Endodermal cell (in vitro differentiated cells): ENCODE results near the gene SLC6A18. TPM values are rescaled to one million over a fixed set of nuclear protein-coding genes. Genes with fewer than 3 reads are reported as not detected.
"Not testable (repeated sequence)": the region's sequence is repeated elsewhere in the genome, so short reads cannot be mapped to it uniquely, and the experiment has no call there.

ENCODE experiments used
- DNase-seq: peaks from one replicate; pipeline ENCODE4 v3.0.0-alpha.2; 2017
- H3K27ac ChIP-seq: 2 replicates; pipeline ENCODE4 v1.5.1; 2013; ENCODE audit warnings: mild to moderate bottlenecking, low read depth, low read length, moderate library complexity
- H3K27me3 ChIP-seq: 2 replicates; pipeline ENCODE4 v1.6.1; 2013; ENCODE audit warnings: mild to moderate bottlenecking, low read length, moderate library complexity; ENCODE audit not compliant: insufficient read depth, control insufficient read depth, poor library complexity, severe bottlenecking
- H3K36me3 ChIP-seq: 2 replicates; pipeline ENCODE4 v1.7.0; 2013; ENCODE audit warnings: mild to moderate bottlenecking, low read length, moderate library complexity; ENCODE audit not compliant: control insufficient read depth, insufficient read depth
- H3K4me1 ChIP-seq: one replicate; pipeline ENCODE4 v1.7.0; 2013; ENCODE audit warnings: low read length; ENCODE audit not compliant: control insufficient read depth, insufficient read depth
- H3K4me3 ChIP-seq: 2 replicates; pipeline ENCODE4 v1.5.1; 2013; ENCODE audit warnings: mild to moderate bottlenecking, low read length, moderate library complexity
- H3K9ac ChIP-seq: 2 replicates; pipeline ENCODE4 v1.6.1; 2013; ENCODE audit warnings: mild to moderate bottlenecking, low read length, moderate library complexity; ENCODE audit not compliant: poor library complexity, severe bottlenecking; ENCODE audit errors: extremely low read depth
- H3K9me3 ChIP-seq: 2 replicates; pipeline ENCODE4 v1.6.1; 2013; ENCODE audit warnings: mild to moderate bottlenecking, low read length, moderate library complexity; ENCODE audit not compliant: control insufficient read depth
- H3K27ac Mint-ChIP-seq: 2 replicates; pipeline ENCODE4 v1.8.0; 2020; ENCODE audit warnings: mixed read lengths
- H3K27me3 Mint-ChIP-seq: 2 replicates; pipeline ENCODE4 v1.8.0; 2021; ENCODE audit warnings: mild to moderate bottlenecking, mixed read lengths; ENCODE audit not compliant: insufficient read depth
- H3K36me3 Mint-ChIP-seq: 2 replicates; pipeline ENCODE4 v1.8.0; 2020; ENCODE audit warnings: low read depth, mixed read lengths
- H3K4me1 Mint-ChIP-seq: 2 replicates; pipeline ENCODE4 v1.8.0; 2020; ENCODE audit warnings: mixed read lengths
- H3K4me3 Mint-ChIP-seq: 2 replicates; pipeline ENCODE4 v1.8.0; 2020; ENCODE audit warnings: mild to moderate bottlenecking, moderate library complexity, mixed read lengths
- H3K9me3 Mint-ChIP-seq: 2 replicates; pipeline ENCODE4 v1.8.0; 2020; ENCODE audit warnings: mild to moderate bottlenecking, mixed read lengths
- WGBS, 2 experiments: methylation state at CpG; one replicate each; pipeline versions ENCODE4 v1.1.5 to v1.1.7; 2013; ENCODE audit warnings: missing lambda C conversion rate in 2 of 2, mixed read lengths in 1 of 2; ENCODE audit not compliant: insufficient coverage in 1 of 2, insufficient read length in 1 of 2; 5-methylcytosine and 5-hydroxymethylcytosine counted together
- total RNA-seq, 2 donors: library from RNA; stranded (reverse); fragmentation: NEBNext Ultra II Directional in 1 of 2; extraction: Animal tissue kit (Norgen Biotek cat#: 25700) in 1 of 2; gene quantifications; 2 replicates in 1 of 2; 3 replicates in 1 of 2; pipeline ENCODE4 v1.2.1, GENCODE V29; 2021
- TF ChIP-seq, protein P1 (sequence below): fragments of 200-600 bp; sonication (generic); conservative IDR thresholded peaks from 2 replicates; pipeline ENCODE4 v1.5.0; 2021; ENCODE audit warnings: antibody characterized with exemption, mild to moderate bottlenecking

The SLC6A18 gene
- total RNA-seq, 2 donors from 2014 or later = not detected

DNA sequence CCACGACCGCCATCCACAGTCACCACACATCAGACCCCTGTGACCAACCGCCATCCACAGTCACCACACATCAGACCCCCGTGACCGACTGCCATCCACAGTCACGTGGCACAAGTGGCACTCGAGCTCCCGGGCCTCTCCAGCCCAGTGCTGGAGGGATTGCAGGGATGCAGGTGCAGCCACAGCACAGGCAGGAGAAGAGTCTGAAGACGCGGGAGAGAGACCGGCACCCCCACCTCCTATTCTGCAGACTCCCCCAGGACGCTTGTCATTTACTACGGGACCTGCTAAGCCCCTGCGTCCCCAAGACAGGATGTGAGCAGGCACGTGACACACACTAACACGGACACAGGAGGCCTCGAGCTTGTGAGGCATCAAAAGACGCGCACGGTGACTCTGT lies 48.6 kb downstream of the SLC6A18 start:
- H3K27ac Mint-ChIP-seq = no peak overlapping the region
- 98% methylated on average over 10 to 20 of the region's 20 CpGs for WGBS, 2 experiments
- H3K4me1 Mint-ChIP-seq = no peaks in the 10 kb centered on the region
- Histone ChIP-seq H3K36me3 (no peaks in the 10 kb centered on the region), H3K27ac (no peak overlapping the region), H3K4me3 (no peak overlapping the region), H3K4me1 (no peaks in the 10 kb centered on the region), H3K27me3 (no peaks in the 10 kb centered on the region), H3K9me3 (no peaks in the 10 kb centered on the region), H3K9ac (no peak overlapping the region)
- DNase-seq = no peak
- no peaks in the 10 kb centered on the region for H3K27me3 Mint-ChIP-seq
- H3K9me3 Mint-ChIP-seq = no peaks in the 10 kb centered on the region
- TF ChIP-seq, protein P1, sequence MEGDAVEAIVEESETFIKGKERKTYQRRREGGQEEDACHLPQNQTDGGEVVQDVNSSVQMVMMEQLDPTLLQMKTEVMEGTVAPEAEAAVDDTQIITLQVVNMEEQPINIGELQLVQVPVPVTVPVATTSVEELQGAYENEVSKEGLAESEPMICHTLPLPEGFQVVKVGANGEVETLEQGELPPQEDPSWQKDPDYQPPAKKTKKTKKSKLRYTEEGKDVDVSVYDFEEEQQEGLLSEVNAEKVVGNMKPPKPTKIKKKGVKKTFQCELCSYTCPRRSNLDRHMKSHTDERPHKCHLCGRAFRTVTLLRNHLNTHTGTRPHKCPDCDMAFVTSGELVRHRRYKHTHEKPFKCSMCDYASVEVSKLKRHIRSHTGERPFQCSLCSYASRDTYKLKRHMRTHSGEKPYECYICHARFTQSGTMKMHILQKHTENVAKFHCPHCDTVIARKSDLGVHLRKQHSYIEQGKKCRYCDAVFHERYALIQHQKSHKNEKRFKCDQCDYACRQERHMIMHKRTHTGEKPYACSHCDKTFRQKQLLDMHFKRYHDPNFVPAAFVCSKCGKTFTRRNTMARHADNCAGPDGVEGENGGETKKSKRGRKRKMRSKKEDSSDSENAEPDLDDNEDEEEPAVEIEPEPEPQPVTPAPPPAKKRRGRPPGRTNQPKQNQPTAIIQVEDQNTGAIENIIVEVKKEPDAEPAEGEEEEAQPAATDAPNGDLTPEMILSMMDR = no peak
- no peak overlapping the region for H3K4me3 Mint-ChIP-seq
- peaks cover 14% of the 10 kb centered on the region for H3K36me3 Mint-ChIP-seq

DNA sequence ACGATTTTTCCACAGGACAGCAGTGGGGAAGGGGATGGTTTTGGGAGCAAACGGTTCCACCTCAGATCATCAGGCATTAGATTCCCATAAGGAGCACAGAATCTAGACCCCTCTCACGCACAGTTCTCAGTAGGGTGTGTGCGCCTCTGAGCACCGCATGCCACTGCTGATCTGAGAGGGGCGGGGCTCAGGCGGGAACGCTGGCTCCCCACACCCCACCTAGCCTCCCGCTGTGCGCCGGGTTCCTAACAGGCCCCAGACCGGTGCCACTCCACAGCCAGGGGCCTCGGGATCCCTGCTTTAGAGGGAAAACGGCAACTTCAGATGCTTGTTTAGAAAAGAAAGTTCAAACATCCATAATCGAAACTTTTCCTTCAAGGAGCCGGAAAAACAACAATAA lies 49.3 kb downstream of the SLC6A18 start:
- H3K27ac Mint-ChIP-seq = no peak overlapping the region

DNA sequence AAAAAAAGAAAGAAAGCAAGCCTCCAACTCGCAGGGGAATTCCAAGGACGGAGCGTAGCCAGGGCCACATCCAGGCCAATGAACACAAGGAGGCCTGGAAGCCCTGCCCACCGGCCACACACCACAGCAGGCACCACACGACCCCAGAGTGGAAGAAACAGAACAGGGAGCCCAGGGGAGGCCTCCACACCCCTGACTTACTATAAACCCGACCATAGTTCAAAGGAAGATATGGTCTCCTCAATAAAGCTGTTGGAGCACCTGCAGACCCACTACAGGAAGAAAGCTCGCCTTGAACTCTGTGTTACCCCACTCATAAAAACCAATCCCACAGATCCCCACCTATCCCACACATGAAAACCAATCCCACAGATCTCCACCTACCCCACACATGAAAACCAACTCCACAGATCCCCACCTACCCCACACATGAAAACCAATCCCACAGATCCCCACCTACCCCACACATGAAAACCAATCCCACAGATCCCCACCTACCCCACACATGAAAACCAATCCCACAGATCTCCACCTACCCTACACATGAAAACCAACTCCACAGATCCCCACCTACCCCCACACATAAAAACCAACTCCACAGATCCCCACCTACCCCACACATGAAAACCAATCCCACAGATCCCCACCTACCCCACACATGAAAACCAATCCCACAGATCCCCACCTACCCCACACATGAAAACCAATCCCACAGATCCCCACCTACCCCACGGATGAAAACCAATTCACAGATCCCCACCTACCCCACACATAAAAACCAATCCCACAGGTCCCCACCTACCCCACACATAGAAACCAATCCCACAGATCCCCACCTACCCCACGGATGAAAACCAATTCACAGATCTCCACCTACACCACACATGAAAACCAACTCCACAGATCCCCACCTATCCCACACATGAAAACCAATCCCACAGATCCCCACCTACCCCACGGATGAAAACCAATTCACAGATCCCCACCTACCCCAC lies 50.5 kb downstream of the SLC6A18 start:
- not testable (repeated sequence) for H3K4me1 Mint-ChIP-seq, H3K9me3 ChIP-seq, H3K9ac ChIP-seq, DNase-seq, H3K4me3 ChIP-seq, H3K4me3 Mint-ChIP-seq, H3K27me3 ChIP-seq, H3K27me3 Mint-ChIP-seq, H3K4me1 ChIP-seq, H3K9me3 Mint-ChIP-seq, H3K36me3 ChIP-seq, H3K27ac ChIP-seq, H3K27ac Mint-ChIP-seq
- peaks cover 16% of the 10 kb centered on the region for H3K36me3 Mint-ChIP-seq
- WGBS, 2 experiments = 84 to 88% methylated on average over 5 to 10 of the region's 10 CpGs

More for the DNA sequence above, 49.3 kb downstream of the SLC6A18 start:
- H3K4me3 ChIP-seq = no peak overlapping the region
- TF ChIP-seq, protein P1 = no peak
- Mint-ChIP-seq H3K4me3 (no peak overlapping the region), H3K4me1 (no peaks in the 10 kb centered on the region), H3K36me3 (peaks cover 16% of the 10 kb centered on the region), H3K9me3 (no peaks in the 10 kb centered on the region), H3K27me3 (no peaks in the 10 kb centered on the region)
- no peaks in the 10 kb centered on the region for H3K9me3 ChIP-seq
- no peaks in the 10 kb centered on the region for H3K36me3 ChIP-seq
- WGBS, 2 experiments = 92% methylated on average over 11 to 16 of the region's 16 CpGs
- H3K4me1 ChIP-seq = no peaks in the 10 kb centered on the region
- H3K9ac ChIP-seq = no peak overlapping the region
- H3K27me3 ChIP-seq = no peaks in the 10 kb centered on the region
- no peak for DNase-seq
- H3K27ac ChIP-seq = no peak overlapping the region
